ENCODE results near the gene SLC25A21. TPM values are rescaled to one million over a fixed set of nuclear protein-coding genes. Genes with fewer than 3 reads are reported as not detected.

The SLC25A21 gene
- total RNA-seq, 1 donor: 1.3 TPM

- H3K4me3 ChIP-seq (ENCODE audit: low read depth, low read length): no peak overlapping the region
- TF ChIP-seq, protein P1, sequence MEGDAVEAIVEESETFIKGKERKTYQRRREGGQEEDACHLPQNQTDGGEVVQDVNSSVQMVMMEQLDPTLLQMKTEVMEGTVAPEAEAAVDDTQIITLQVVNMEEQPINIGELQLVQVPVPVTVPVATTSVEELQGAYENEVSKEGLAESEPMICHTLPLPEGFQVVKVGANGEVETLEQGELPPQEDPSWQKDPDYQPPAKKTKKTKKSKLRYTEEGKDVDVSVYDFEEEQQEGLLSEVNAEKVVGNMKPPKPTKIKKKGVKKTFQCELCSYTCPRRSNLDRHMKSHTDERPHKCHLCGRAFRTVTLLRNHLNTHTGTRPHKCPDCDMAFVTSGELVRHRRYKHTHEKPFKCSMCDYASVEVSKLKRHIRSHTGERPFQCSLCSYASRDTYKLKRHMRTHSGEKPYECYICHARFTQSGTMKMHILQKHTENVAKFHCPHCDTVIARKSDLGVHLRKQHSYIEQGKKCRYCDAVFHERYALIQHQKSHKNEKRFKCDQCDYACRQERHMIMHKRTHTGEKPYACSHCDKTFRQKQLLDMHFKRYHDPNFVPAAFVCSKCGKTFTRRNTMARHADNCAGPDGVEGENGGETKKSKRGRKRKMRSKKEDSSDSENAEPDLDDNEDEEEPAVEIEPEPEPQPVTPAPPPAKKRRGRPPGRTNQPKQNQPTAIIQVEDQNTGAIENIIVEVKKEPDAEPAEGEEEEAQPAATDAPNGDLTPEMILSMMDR (IDR thresholded peaks at IDR 0.05; ENCODE audit: insufficient read depth, low read depth, low read length): no peak
- no peak for DNase-seq (ENCODE audit: low read depth)
These were observed 31.0 kb upstream of the SLC25A21 start for GRCh38 chr14:37203423-37203822.

DNA sequence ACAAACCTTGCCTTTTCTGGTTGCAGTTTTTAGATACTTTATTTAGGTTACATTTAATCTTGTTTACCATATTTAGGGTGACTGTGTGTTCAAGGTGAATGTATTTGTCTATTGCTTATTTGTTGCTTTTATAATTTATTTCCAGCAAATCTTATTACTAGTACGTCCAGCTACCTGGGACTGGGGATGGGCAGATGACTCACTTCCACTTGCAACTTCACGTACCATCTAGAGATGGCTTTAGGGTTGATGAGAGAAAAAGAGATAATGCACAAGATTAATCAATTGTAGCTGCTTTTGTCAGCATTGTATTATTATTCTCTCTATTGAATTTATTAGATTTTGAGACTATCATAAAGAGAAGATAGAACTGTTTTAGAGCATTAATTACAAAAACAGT, 30.4 kb upstream of the SLC25A21 start:
- TF ChIP-seq, protein P1 (IDR thresholded peaks at IDR 0.05; ENCODE audit: insufficient read depth, low read depth, low read length): no peak
- DNase-seq (ENCODE audit: low read depth): no peak
- H3K4me3 ChIP-seq (ENCODE audit: low read depth, low read length): no peak overlapping the region

- DNase-seq (ENCODE audit: low read depth): no peak
- no peak overlapping the region for H3K4me3 ChIP-seq (ENCODE audit: low read depth, low read length)
- TF ChIP-seq, protein P1 (IDR thresholded peaks at IDR 0.05; ENCODE audit: insufficient read depth, low read depth, low read length): no peak
These were observed 29.9 kb upstream of the SLC25A21 start for GRCh38 chr14:37202265-37202664.

- DNase-seq (ENCODE audit: low read depth): no peak
- H3K4me3 ChIP-seq (ENCODE audit: low read depth, low read length): no peak overlapping the region
- TF ChIP-seq, protein P1 (IDR thresholded peaks at IDR 0.05; ENCODE audit: insufficient read depth, low read depth, low read length): no peak
These were observed 29.3 kb upstream of the SLC25A21 start for GRCh38 chr14:37201724-37202123.

DNA sequence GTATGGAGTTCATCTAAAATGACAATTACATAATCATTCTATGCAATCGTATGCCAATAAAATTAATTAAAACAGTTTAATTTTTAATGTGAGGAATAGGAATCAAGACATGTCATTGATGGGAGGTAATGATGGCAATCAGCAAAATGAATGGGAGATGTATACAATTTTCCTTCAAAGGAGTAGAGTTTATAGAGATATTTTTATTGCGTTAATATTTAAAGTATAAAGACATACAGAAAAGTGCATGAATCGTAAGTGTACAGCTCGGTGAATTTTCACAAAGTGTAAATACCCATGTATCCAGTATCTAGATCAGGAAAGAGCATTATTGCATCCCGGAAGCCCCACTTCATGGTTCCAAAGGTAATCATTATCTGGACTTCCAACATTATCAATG, 26.5 kb upstream of the SLC25A21 start:
- TF ChIP-seq, protein P1 (IDR thresholded peaks at IDR 0.05; ENCODE audit: insufficient read depth, low read depth, low read length): no peak
- no peak overlapping the region for H3K4me3 ChIP-seq (ENCODE audit: low read depth, low read length)
- DNase-seq (ENCODE audit: low read depth): no peak

DNA sequence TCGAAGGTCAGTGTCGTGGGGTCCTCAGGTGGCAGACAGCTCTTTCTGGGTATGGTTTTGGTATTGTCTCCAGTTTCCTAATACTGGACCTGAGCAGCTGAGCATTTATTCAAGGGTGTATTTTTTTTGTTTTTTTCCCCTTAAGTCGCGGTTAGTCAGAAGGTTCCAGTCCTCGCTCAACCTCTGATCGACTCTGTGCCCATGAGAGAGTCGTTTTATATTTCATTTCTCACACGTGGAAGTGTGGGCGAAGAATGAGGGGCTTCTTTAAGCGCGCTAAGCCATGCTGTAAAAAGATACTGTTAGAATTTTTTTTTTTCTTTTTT, 25.8 kb upstream of the SLC25A21 start:
- DNase-seq (ENCODE audit: low read depth): no peak
- TF ChIP-seq, protein P1 (IDR thresholded peaks at IDR 0.05; ENCODE audit: insufficient read depth, low read depth, low read length): peak; percentile 13

More for the DNA sequence above, 25.8 kb upstream of the SLC25A21 start:
- peak overlapping the region; percentile 64 for H3K4me3 ChIP-seq (ENCODE audit: low read depth, low read length)

All from fibroblast of villous mesenchyme (primary cell).